Fibroblast of lung (primary cell): Measurements from ENCODE around the gene ZNF385A. TPM values are rescaled to one million over a fixed set of nuclear protein-coding genes. Genes with fewer than 3 reads are reported as not detected.
A peak's percentile ranks its signal among the peaks of the same experiment; 100 is the strongest.

Experiments used
- DNase-seq, 2 donors: peaks; one replicate each; pipeline versions ENCODE4 v3.0.0 to v3.0.0-alpha.2; 2010; ENCODE audit warnings: low read depth in 2 of 2
- H2AFZ ChIP-seq: 2 replicates; pipeline ENCODE4 v1.5.1; 2012; ENCODE audit warnings: low read length, control low read depth, inconsistent platforms
- H3K27ac ChIP-seq: 2 replicates; pipeline ENCODE4 v1.5.1; 2011; ENCODE audit warnings: low read length, control low read depth; ENCODE audit not compliant: insufficient read depth
- H3K27me3 ChIP-seq: 2 replicates; pipeline ENCODE4 v1.5.1; 2011; ENCODE audit warnings: mild to moderate bottlenecking, low read length; ENCODE audit not compliant: control insufficient read depth, insufficient read depth
- H3K36me3 ChIP-seq: 2 replicates; pipeline ENCODE4 v1.5.1; 2011; ENCODE audit warnings: low read length; ENCODE audit not compliant: control insufficient read depth, insufficient read depth
- H3K4me1 ChIP-seq: 2 replicates; pipeline ENCODE4 v1.5.1; 2011; ENCODE audit warnings: low read length; ENCODE audit not compliant: control insufficient read depth, insufficient read depth; ENCODE audit errors: extremely low read depth
- H3K4me2 ChIP-seq: 2 replicates; pipeline ENCODE4 v1.5.1; 2011; ENCODE audit warnings: low read length, control low read depth; ENCODE audit not compliant: insufficient read depth; ENCODE audit errors: extremely low read depth
- H3K4me3 ChIP-seq, 4 experiments: fragments of 200-600 bp in 1 of 4; sonication (generic) in 1 of 4; replicated peaks in 1 of 4; 2 replicates each; pipeline ENCODE4 v1.5.1; 2011 to 2016; ENCODE audit warnings: low read length in 4 of 4, low read depth in 3 of 4, mild to moderate bottlenecking in 3 of 4, control low read depth in 2 of 4, inconsistent platforms in 1 of 4, mixed read lengths in 1 of 4; ENCODE audit not compliant: insufficient read depth in 1 of 4; ENCODE audit errors: control extremely low read depth in 1 of 4
- H3K79me2 ChIP-seq: 2 replicates; pipeline ENCODE4 v1.5.1; 2012; ENCODE audit warnings: mild to moderate bottlenecking, low read length, inconsistent platforms; ENCODE audit not compliant: control insufficient read depth, insufficient read depth
- H3K9ac ChIP-seq: 2 replicates; pipeline ENCODE4 v1.5.1; 2011; ENCODE audit warnings: mild to moderate bottlenecking, low read length, control low read depth; ENCODE audit not compliant: insufficient read depth
- H3K9me3 ChIP-seq: 2 replicates; pipeline ENCODE4 v1.5.1; 2012; ENCODE audit warnings: low read depth, low read length; ENCODE audit not compliant: control insufficient read depth, insufficient read depth
- H4K20me1 ChIP-seq: 2 replicates; pipeline ENCODE4 v1.5.1; 2011; ENCODE audit warnings: low read length; ENCODE audit not compliant: control insufficient read depth, insufficient read depth; ENCODE audit errors: extremely low read depth
- EZH2 ChIP-seq: IDR thresholded peaks from 2 replicates; pipeline ENCODE4 v1.5.1; 2012; ENCODE audit warnings: low read length, control low read depth, mild to moderate bottlenecking; ENCODE audit errors: missing control alignments
- polyA plus RNA-seq, 2 donors: library from polyadenylated mRNA; depleted of rRNA in 1 of 2; stranded (reverse) in 1 of 2; unstranded in 1 of 2; fragments of >200 nt; gene quantifications; 2 replicates each; pipeline ENCODE4 v1.2.1, GENCODE V29; 2011 to 2012; ENCODE audit warnings: missing spikeins in 1 of 2
- total RNA-seq: library from RNA; depleted of rRNA; stranded (reverse); fragments of >200 nt; gene quantifications from 2 replicates; pipeline ENCODE4 v1.2.1, GENCODE V29; 2014
- TF ChIP-seq, protein P1 (sequence below), 2 donors: IDR thresholded peaks in 1 of 2; conservative IDR thresholded peaks in 1 of 2; 1 replicate in 1 of 2; 2 replicates in 1 of 2; pipeline ENCODE4 v1.5.1; 2011 to 2012; ENCODE audit warnings: low read length in 2 of 2, control low read depth in 1 of 2, inconsistent platforms in 1 of 2, low read depth in 1 of 2, mild to moderate bottlenecking in 1 of 2

ZNF385A gene
- total and polyA plus RNA-seq, 2 donors (not counting 1 experiment from before 2014, with no cell fraction given), result 0.69 to 3.3 TPM

DNA sequence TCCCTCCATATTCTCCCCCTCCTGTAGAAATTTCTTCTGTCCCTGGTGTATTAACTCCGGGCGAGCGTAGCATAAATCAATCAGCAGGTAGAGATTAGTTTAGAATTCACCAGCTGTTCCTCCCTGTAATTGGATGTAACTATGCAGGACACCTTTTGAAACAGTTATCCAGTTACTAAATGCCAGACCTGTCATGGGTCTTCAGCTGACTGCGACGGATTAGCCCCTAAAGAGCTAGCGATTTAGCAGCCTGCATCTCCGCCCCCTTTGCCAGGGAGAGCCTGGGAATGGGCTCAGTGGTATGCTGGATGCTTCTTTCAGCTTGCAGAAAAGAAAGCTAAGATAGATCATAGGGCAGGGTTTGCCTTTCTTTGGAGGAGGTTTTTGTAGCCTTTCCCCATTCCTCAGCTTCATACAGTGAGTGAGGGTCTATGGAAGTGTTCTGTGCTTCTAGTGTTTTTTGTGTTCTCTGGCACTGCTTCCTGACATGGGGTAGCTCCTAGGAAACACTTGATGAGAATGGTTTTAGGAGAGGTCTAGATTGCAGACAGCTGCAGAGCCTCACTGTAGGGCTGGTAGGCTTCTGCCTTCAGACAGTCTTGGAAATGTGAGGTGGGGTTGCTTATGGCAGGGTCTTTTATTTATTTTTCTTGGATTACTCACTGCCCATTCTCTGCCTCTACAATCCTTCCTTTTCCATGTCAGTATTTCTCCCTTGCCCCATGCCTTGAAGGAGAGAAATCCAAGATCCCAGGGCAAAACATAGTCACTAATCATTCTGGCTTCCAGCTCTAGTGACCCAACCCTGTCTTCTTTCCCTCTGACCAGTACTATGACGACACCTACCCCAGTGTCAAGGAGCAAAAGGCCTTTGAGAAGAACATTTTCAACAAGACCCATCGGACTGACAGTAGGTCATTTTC is 42.9 kb downstream of the ZNF385A start:
- H3K27me3 ChIP-seq, result no peaks in the 10 kb centered on the region
- H3K36me3 ChIP-seq, result peaks cover 10% of the 10 kb centered on the region
- H3K9me3 ChIP-seq, result no peaks in the 10 kb centered on the region
- no peak overlapping the region for H3K4me3 ChIP-seq
- peaks cover 18% of the 10 kb centered on the region for H3K4me1 ChIP-seq
- peak in 1 of 2 donors; percentile 84 for DNase-seq
- no peak overlapping the region for H3K27ac ChIP-seq
- no peaks in the 10 kb centered on the region for H4K20me1 ChIP-seq
- TF ChIP-seq EZH2, result no peak
- TF ChIP-seq, protein P1, sequence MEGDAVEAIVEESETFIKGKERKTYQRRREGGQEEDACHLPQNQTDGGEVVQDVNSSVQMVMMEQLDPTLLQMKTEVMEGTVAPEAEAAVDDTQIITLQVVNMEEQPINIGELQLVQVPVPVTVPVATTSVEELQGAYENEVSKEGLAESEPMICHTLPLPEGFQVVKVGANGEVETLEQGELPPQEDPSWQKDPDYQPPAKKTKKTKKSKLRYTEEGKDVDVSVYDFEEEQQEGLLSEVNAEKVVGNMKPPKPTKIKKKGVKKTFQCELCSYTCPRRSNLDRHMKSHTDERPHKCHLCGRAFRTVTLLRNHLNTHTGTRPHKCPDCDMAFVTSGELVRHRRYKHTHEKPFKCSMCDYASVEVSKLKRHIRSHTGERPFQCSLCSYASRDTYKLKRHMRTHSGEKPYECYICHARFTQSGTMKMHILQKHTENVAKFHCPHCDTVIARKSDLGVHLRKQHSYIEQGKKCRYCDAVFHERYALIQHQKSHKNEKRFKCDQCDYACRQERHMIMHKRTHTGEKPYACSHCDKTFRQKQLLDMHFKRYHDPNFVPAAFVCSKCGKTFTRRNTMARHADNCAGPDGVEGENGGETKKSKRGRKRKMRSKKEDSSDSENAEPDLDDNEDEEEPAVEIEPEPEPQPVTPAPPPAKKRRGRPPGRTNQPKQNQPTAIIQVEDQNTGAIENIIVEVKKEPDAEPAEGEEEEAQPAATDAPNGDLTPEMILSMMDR (conservative IDR thresholded peaks at IDR 0.05 in 1 of 2, IDR thresholded peaks at IDR 0.05 in 1 of 2; ENCODE audit: low read depth in 1 of 2, low read length in 2 of 2), result no peak
- no peak overlapping the region for H3K4me2 ChIP-seq
- no peak overlapping the region for H2AFZ ChIP-seq
- no peak overlapping the region for H3K9ac ChIP-seq
- peaks cover 19% of the 10 kb centered on the region for H3K79me2 ChIP-seq

DNA sequence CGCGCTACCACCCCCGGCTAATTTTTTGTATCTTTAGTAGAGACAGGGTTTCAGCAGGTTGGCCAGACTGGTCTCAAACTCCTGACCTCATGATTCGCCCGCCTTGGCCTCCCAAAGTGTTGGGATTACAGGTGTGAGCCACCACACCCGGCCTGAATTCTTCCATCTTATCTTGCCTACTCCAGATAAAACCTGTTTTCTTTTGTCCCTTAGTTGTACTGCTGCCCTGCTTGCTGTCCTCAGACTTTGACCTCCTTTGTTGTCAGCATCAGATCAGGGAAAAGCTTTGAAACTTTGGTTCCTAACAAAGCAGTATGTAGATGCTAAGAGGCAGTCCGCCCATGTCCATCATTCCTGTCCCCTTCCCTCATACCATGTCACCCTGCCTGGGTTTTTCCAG is 43.7 kb downstream of the ZNF385A start:
- TF ChIP-seq, protein P1 (conservative IDR thresholded peaks at IDR 0.05 in 1 of 2, IDR thresholded peaks at IDR 0.05 in 1 of 2; ENCODE audit: low read depth in 1 of 2, low read length in 2 of 2), result no peak
- TF ChIP-seq EZH2, result no peak
- no peak overlapping the region for H3K27ac ChIP-seq
- no peak for DNase-seq
- no peaks in the 10 kb centered on the region for H3K27me3 ChIP-seq
- H3K9me3 ChIP-seq, result no peaks in the 10 kb centered on the region
- no peak overlapping the region for H3K4me3 ChIP-seq
- H2AFZ ChIP-seq, result no peak overlapping the region
- H3K36me3 ChIP-seq, result peaks cover 10% of the 10 kb centered on the region
- no peak overlapping the region for H3K4me2 ChIP-seq
- no peak overlapping the region for H3K9ac ChIP-seq
- H4K20me1 ChIP-seq, result no peaks in the 10 kb centered on the region
- peaks cover 18% of the 10 kb centered on the region for H3K4me1 ChIP-seq
- H3K79me2 ChIP-seq, result peaks cover 19% of the 10 kb centered on the region

DNA sequence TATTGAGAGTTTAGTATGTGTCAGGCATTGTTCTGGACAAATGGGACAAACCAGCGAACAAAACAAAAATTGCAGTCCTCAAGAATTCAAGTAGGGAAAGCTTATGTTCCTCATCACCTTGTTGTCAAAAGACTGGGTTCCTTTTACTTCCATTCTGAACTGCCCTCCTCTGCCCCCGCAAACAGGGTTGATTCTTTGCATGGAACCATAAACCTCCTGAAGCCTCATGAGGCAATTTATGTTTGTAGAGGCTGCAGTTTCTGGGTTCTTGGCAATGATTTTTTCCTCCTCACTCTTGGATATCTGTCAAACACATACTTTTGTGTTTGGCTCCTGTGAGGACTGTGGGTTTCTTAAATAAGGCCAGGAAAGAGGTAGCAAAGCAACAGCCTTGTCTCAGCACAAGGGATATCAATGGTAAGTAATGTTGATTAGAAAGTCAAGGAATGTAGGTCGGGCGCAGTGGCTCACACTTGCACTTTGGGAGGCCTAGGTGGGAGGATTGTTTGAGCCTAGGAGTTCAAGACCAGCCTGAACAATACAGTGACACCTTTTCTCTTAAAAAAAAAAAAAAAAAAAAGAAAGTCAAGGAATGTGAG is 45.7 kb downstream of the ZNF385A start:
- no peaks in the 10 kb centered on the region for H3K9me3 ChIP-seq
- no peak overlapping the region for H3K4me2 ChIP-seq
- peak; percentile 34 to 82 for DNase-seq
- TF ChIP-seq EZH2, result no peak
- TF ChIP-seq, protein P1 (conservative IDR thresholded peaks at IDR 0.05 in 1 of 2, IDR thresholded peaks at IDR 0.05 in 1 of 2; ENCODE audit: low read depth in 1 of 2, low read length in 2 of 2), result no peak
- H3K27ac ChIP-seq, result no peak overlapping the region
- peaks cover 6% of the 10 kb centered on the region for H3K36me3 ChIP-seq
- no peaks in the 10 kb centered on the region for H3K27me3 ChIP-seq
- H3K9ac ChIP-seq, result no peak overlapping the region
- no peaks in the 10 kb centered on the region for H4K20me1 ChIP-seq
- H3K4me3 ChIP-seq, result no peak overlapping the region
- H3K4me1 ChIP-seq, result peaks cover 18% of the 10 kb centered on the region
- H3K79me2 ChIP-seq, result peaks cover 21% of the 10 kb centered on the region
- no peak overlapping the region for H2AFZ ChIP-seq
